HG02571 (cell line): Measurements from ENCODE around the gene CARD14.

Experiments
- ATAC-seq: cut with Tn5 transposase; IDR thresholded peaks from one replicate; pipeline ENCODE4 v1.9.1; 2021; ENCODE audit warnings: mild to moderate bottlenecking, moderate library complexity; ENCODE audit not compliant: unreplicated experiment

Gene CARD14

GRCh38 chr17:80169784-80170500 lies at the start of gene CARD14:
Gene CARD14 (plus strand): TSS chr17:80170030. CDS start chr17:80181439, 11,409 bp downstream.
- ATAC-seq, result no peak

GRCh38 chr17:80122026-80122575 lies 47.7 kb upstream of the CARD14 start:
- no peak for ATAC-seq

- ATAC-seq, result no peak
Observed at GRCh38 chr17:80122926-80123505, 46.8 kb upstream of the CARD14 start.

GRCh38 chr17:80123791-80124190 lies 46.0 kb upstream of the CARD14 start:
- ATAC-seq, result no peak

GRCh38 chr17:80124351-80124981 lies 45.4 kb upstream of the CARD14 start:
- no peak for ATAC-seq

- no peak for ATAC-seq
Observed at GRCh38 chr17:80125656-80126448, 44.0 kb upstream of the CARD14 start.

GRCh38 chr17:80126449-80126715 lies 43.4 kb upstream of the CARD14 start:
- no peak for ATAC-seq

GRCh38 chr17:80129006-80129565 lies 40.7 kb upstream of the CARD14 start:
- ATAC-seq, result no peak

- ATAC-seq, result no peak
Observed at GRCh38 chr17:80130992-80131391, 38.8 kb upstream of the CARD14 start.

GRCh38 chr17:80132906-80133625 lies 36.8 kb upstream of the CARD14 start:
- ATAC-seq, result no peak

GRCh38 chr17:80133626-80133970 lies 36.2 kb upstream of the CARD14 start:
- ATAC-seq, result no peak

- ATAC-seq, result no peak
Observed at GRCh38 chr17:80137131-80137530, 32.7 kb upstream of the CARD14 start.

GRCh38 chr17:80138856-80139426 lies 30.9 kb upstream of the CARD14 start:
- no peak for ATAC-seq

GRCh38 chr17:80141463-80142165 lies 28.2 kb upstream of the CARD14 start:
- no peak for ATAC-seq

GRCh38 chr17:80142929-80143328 lies 26.9 kb upstream of the CARD14 start:
- ATAC-seq, result no peak

GRCh38 chr17:80145076-80146075 lies 24.5 kb upstream of the CARD14 start:
- no peak for ATAC-seq

GRCh38 chr17:80146121-80147034 lies 23.5 kb upstream of the CARD14 start:
- ATAC-seq, result peak; percentile 13
